Psoas muscle (tissue), 8 donors: ENCODE results near the gene GPX1. TPM values are rescaled to one million over a fixed set of nuclear protein-coding genes. Genes with fewer than 3 reads are reported as not detected.
"Not testable (repeated sequence)": the region's sequence is repeated elsewhere in the genome, so short reads cannot be mapped to it uniquely, and the experiment has no call there.

Experiments
- ATAC-seq, 4 donors: fragments of 200-7000 bp; cut with Tn5 transposase; one replicate each; pipeline ENCODE4 v1.9.1; 2020; ENCODE audit warnings: moderate library complexity in 3 of 4, mild to moderate bottlenecking in 2 of 4
- DNase-seq, 2 donors: peaks; one replicate each; pipeline ENCODE4 v3.0.0-alpha.2; 2020
- H3K27ac ChIP-seq: fragments of 200-600 bp; one replicate; pipeline ENCODE4 v1.8.0; 2022
- H3K27me3 ChIP-seq, 3 donors: fragments of 200-600 bp in 1 of 3; one replicate each; pipeline versions ENCODE4 v1.6.1 to v1.8.0; 2013 to 2022; ENCODE audit warnings: low read length in 2 of 3, mild to moderate bottlenecking in 2 of 3, moderate library complexity in 1 of 3; ENCODE audit not compliant: insufficient read depth in 3 of 3
- H3K36me3 ChIP-seq, 2 donors: fragments of 200-600 bp in 1 of 2; one replicate each; pipeline versions ENCODE4 v1.6.1 to v1.8.0; 2013 to 2022; ENCODE audit warnings: low read depth in 1 of 2, mild to moderate bottlenecking in 1 of 2, moderate library complexity in 1 of 2; ENCODE audit not compliant: insufficient read depth in 1 of 2
- H3K4me1 ChIP-seq: fragments of 200-600 bp; one replicate; pipeline ENCODE4 v1.8.0; 2022
- H3K4me3 ChIP-seq: fragments of 200-600 bp; one replicate; pipeline ENCODE4 v1.8.0; 2022; ENCODE audit warnings: mild to moderate bottlenecking
- H3K9me3 ChIP-seq: fragments of 200-600 bp; one replicate; pipeline ENCODE4 v1.8.0; 2022
- CTCF ChIP-seq: fragments of 200-600 bp; IDR thresholded peaks from one replicate; pipeline ENCODE4 v1.8.0; 2022; ENCODE audit warnings: antibody characterized with exemption
- WGBS, 3 donors: extraction: QIAGEN DNeasy Blood & Tissue Kit; methylation state at CpG; one replicate each; pipeline versions ENCODE4 v1.1.6 to v1.1.7; 2013; 5-methylcytosine and 5-hydroxymethylcytosine counted together
- intact Hi-C, 2 donors: fragments of 100-400 bp; cut with DNase I; formaldehyde crosslinking; loops; one replicate each; pipeline versions ENCODE4 v1.11.0 to v1.14.2; 2022
- polyA plus RNA-seq, 3 donors: library from polyadenylated mRNA; stranded (reverse); fragments of 200-250 nt; gene quantifications; one replicate each; pipeline ENCODE4 v1.2.3, GENCODE V29; 2013
- total RNA-seq, 4 donors: library from RNA; stranded (reverse); fragmentation: NEBNext Ultra II Directional in 2 of 4; extraction: Animal tissue kit (Norgen Biotek cat#: 25700) in 2 of 4; gene quantifications; one replicate each; pipeline versions ENCODE4 v1.2.1 to v1.2.4, GENCODE V29; 2021 to 2023
- donor health status: healthy with polysubstance abuse.
- donor health status: DM: no; HTN: no; CAD: no; lungs with moderate emphysema.
- donor health status: Bipolar disorder and iron deficiency.
- donor health status: healthy.
- donor health status: DM: yes; HTN: yes; CAD: no.
- donor health status: DM: no; HTN: no; CAD: no.
- donor health status: DM: no; HTN: no; CAD: no.
- donor health status: DM: yes; HTN: yes; CAD: no.

Gene GPX1
- total and polyA plus RNA-seq, 7 donors: 100 to 251 (median 129) TPM

GRCh38 chr3:49352890-49353421 lies 5.2 kb downstream of the GPX1 start:
- ATAC-seq (no peak), DNase-seq (no peak)
- Histone ChIP-seq H3K4me3 (no peak overlapping the region), H3K4me1 (peaks cover 7% of the 10 kb centered on the region), H3K36me3 (peaks cover 4 to 16% of the 10 kb centered on the region in 2 donors), H3K9me3 (no peaks in the 10 kb centered on the region), H3K27ac (no peak overlapping the region), H3K27me3 (no peaks in the 10 kb centered on the region)
- TF ChIP-seq CTCF: no peak
- intact Hi-C loops: no loop called here
- WGBS, 3 donors: 87 to 96% (median 89%) methylated on average over 5 of the region's 5 CpGs

GRCh38 chr3:49352281-49352680 lies 5.9 kb downstream of the GPX1 start:
- WGBS, 3 donors: 80 to 90% (median 83%) methylated on average over 2 of the region's 2 CpGs
- H3K27ac ChIP-seq: peak overlapping the region; percentile 50
- DNase-seq (no peak), ATAC-seq (no peak)
- H3K9me3 ChIP-seq: no peaks in the 10 kb centered on the region
- TF ChIP-seq CTCF: no peak
- H3K36me3 ChIP-seq: peaks cover 4 to 16% of the 10 kb centered on the region in 2 donors
- H3K4me1 ChIP-seq: peaks cover 7% of the 10 kb centered on the region
- no peak overlapping the region for H3K4me3 ChIP-seq
- intact Hi-C loops: no loop called here
- no peaks in the 10 kb centered on the region for H3K27me3 ChIP-seq

- H3K27ac ChIP-seq: peak overlapping the region; percentile 50
- H3K9me3 ChIP-seq: no peaks in the 10 kb centered on the region
- H3K4me3 ChIP-seq: no peak overlapping the region
- WGBS, 3 donors: 29 to 58% (median 32%) methylated on average over 1 of the region's 1 CpG
- H3K36me3 ChIP-seq: peaks cover 4 to 14% of the 10 kb centered on the region in 2 donors
- peaks cover 7% of the 10 kb centered on the region for H3K4me1 ChIP-seq
- no peak for TF ChIP-seq CTCF
- intact Hi-C loops: no loop called here
- H3K27me3 ChIP-seq: no peaks in the 10 kb centered on the region
- no peak for DNase-seq
- ATAC-seq: peak in 1 of 4 donors; percentile 33
Measured at GRCh38 chr3:49351521-49352011, 6.6 kb downstream of the GPX1 start.

GRCh38 chr3:49349348-49350114 lies 8.6 kb downstream of the GPX1 start:
- Histone ChIP-seq H3K4me1 (peaks cover 7% of the 10 kb centered on the region), H3K27me3 (no peaks in the 10 kb centered on the region), H3K27ac (no peak overlapping the region), H3K4me3 (no peak overlapping the region), H3K9me3 (no peaks in the 10 kb centered on the region), H3K36me3 (no peaks in the 10 kb centered on the region)
- DNase-seq: no peak
- no peak for ATAC-seq
- intact Hi-C loops: no loop called here
- 70 to 73% (median 71%) methylated on average over 3 of the region's 3 CpGs for WGBS, 3 donors
- no peak for TF ChIP-seq CTCF

- DNase-seq, H3K27ac ChIP-seq, H3K9me3 ChIP-seq, H3K36me3 ChIP-seq, H3K27me3 ChIP-seq, H3K4me3 ChIP-seq, intact Hi-C loops, ATAC-seq: not testable (repeated sequence)
- 93 to 97% (median 94%) methylated on average over 12 of the region's 12 CpGs for WGBS, 3 donors
- peaks cover 10% of the 10 kb centered on the region for H3K4me1 ChIP-seq
Measured at GRCh38 chr3:49348361-49348760, 9.8 kb downstream of the GPX1 start.
